PC-9 (cell line): Measurements from ENCODE around the gene FAU. TPM values are rescaled to one million over a fixed set of nuclear protein-coding genes. Genes with fewer than 3 reads are reported as not detected.

Source experiments
- BruUV-seq: library from RNA; stranded (reverse); fragments of 400-500 nt; replicated peaks from 2 replicates; lab custom pipeline; 2021; lab: Mats Ljungman, UMichigan
- CTCF ChIA-PET: fragments of 300-600 bp; sonication (Branson Sonifier 250); formaldehyde crosslinking; loops from one replicate; lab custom pipeline; 2022; ENCODE audit warnings: antibody characterized with exemption; lab: Charles Lee
- POLR2A ChIA-PET: fragments of 300-600 bp; sonication (Branson Sonifier 250); formaldehyde crosslinking; loops from one replicate; lab custom pipeline; 2022; ENCODE audit warnings: antibody characterized with exemption; ENCODE audit not compliant: unreplicated experiment; lab: Charles Lee
- DNase-seq, 2 experiments: peaks; one replicate each; pipeline versions ENCODE4 v3.0.0 to v3.0.0-alpha.2; 2015 to 2022; ENCODE audit warnings: mixed read lengths in 1 of 2
- H2AFZ ChIP-seq: fragments of 200-600 bp; sonication (generic); 2 replicates; pipeline ENCODE4 v1.8.1; 2017; ENCODE audit warnings: antibody characterized with exemption
- H3F3A ChIP-seq: fragments of 200-600 bp; sonication (generic); 2 replicates; pipeline ENCODE4 v1.8.1; 2017; ENCODE audit warnings: antibody characterized with exemption, mild to moderate bottlenecking, low read depth; ENCODE audit not compliant: insufficient read depth
- H3K27ac ChIP-seq: fragments of 200-600 bp; sonication (generic); 2 replicates; pipeline ENCODE4 v1.6.1; 2016; ENCODE audit warnings: mixed run types
- H3K27me3 ChIP-seq: fragments of 200-600 bp; sonication (generic); 2 replicates; pipeline ENCODE4 v1.6.1; 2016; ENCODE audit warnings: low read depth, mixed run types; ENCODE audit not compliant: insufficient read depth
- H3K36me3 ChIP-seq: fragments of 200-600 bp; sonication (generic); 2 replicates; pipeline ENCODE4 v1.6.1; 2016; ENCODE audit warnings: low read depth, mixed run types
- H3K4me1 ChIP-seq: fragments of 200-600 bp; sonication (generic); replicated peaks from 2 replicates; pipeline ENCODE4 v1.6.1; 2016; ENCODE audit warnings: mixed run types; ENCODE audit not compliant: insufficient read depth
- H3K4me2 ChIP-seq: fragments of 200-600 bp; sonication (generic); 2 replicates; pipeline ENCODE4 v1.6.1; 2017; ENCODE audit warnings: mixed run types
- H3K4me3 ChIP-seq: fragments of 200-600 bp; sonication (generic); 2 replicates; pipeline ENCODE4 v1.6.1; 2016; ENCODE audit warnings: mixed run types
- H3K79me2 ChIP-seq: fragments of 200-600 bp; sonication (generic); 2 replicates; pipeline ENCODE4 v1.6.1; 2017; ENCODE audit warnings: low read depth, mixed run types
- H3K9me2 ChIP-seq: fragments of 200-600 bp; sonication (generic); 2 replicates; pipeline ENCODE4 v1.8.1; 2017; ENCODE audit warnings: mild to moderate bottlenecking; ENCODE audit not compliant: insufficient read depth
- H3K9me3 ChIP-seq: fragments of 200-600 bp; sonication (generic); 2 replicates; pipeline ENCODE4 v1.8.1; 2016; ENCODE audit warnings: low read depth; ENCODE audit not compliant: insufficient read depth
- H4K20me1 ChIP-seq: fragments of 200-600 bp; sonication (generic); 2 replicates; pipeline ENCODE4 v1.8.1; 2017; ENCODE audit not compliant: insufficient read depth
- CTCF ChIP-seq: fragments of 200-600 bp; sonication (generic); conservative IDR thresholded peaks from 2 replicates; pipeline ENCODE4 v1.6.1; 2017; ENCODE audit warnings: mixed run types, antibody characterized with exemption, mild to moderate bottlenecking, moderate library complexity
- EZH2 ChIP-seq: fragments of 200-600 bp; sonication (generic); IDR thresholded peaks from 2 replicates; pipeline ENCODE4 v1.8.0; 2017; ENCODE audit warnings: antibody characterized with exemption, low read depth
- intact Hi-C: fragments of 100-400 bp; cut with micrococcal nuclease; formaldehyde crosslinking; loops from one replicate; pipeline ENCODE4 v1.10.0; 2022; ENCODE audit not compliant: unreplicated experiment
- total RNA-seq: library from RNA; stranded (reverse); gene quantifications from 2 replicates; pipeline ENCODE4 v1.2.3, GENCODE V29; 2021

The FAU gene
- total RNA-seq, 1 experiment from 2014 or later = 973 TPM

- H3K27ac ChIP-seq = no peak overlapping the region
- H3K27me3 ChIP-seq = no peaks in the 10 kb centered on the region
- no TSS peak for BruUV-seq
- H3K36me3 ChIP-seq = peaks cover 13% of the 10 kb centered on the region
- peaks cover 29% of the 10 kb centered on the region for H3K79me2 ChIP-seq
- ChIA-PET CTCF (no interaction called here), POLR2A (no interaction called here)
- intact Hi-C loops = no loop called here
- peaks cover 21% of the 10 kb centered on the region; the same call in 1 of the 2 replicates for H3F3A ChIP-seq
- no peak overlapping the region for H3K4me3 ChIP-seq
- H3K4me1 ChIP-seq = peaks cover 13% of the 10 kb centered on the region
- H3K4me2 ChIP-seq = no peak overlapping the region
- DNase-seq = no peak
- H4K20me1 ChIP-seq = no peaks in the 10 kb centered on the region
- TF ChIP-seq EZH2 (no peak), CTCF (no peak)
- H3K9me3 ChIP-seq = no peaks in the 10 kb centered on the region
- no peaks in the 10 kb centered on the region for H3K9me2 ChIP-seq
- no peak overlapping the region for H2AFZ ChIP-seq
These were observed 34.1 kb downstream of the FAU start for GRCh38 chr11:65087827-65088226.

GRCh38 chr11:65087216-65087615, 34.7 kb downstream of the FAU start:
- BruUV-seq = no TSS peak
- ChIA-PET POLR2A (no interaction called here), CTCF (no interaction called here)
- H3K9me3 ChIP-seq = no peaks in the 10 kb centered on the region
- H2AFZ ChIP-seq = no peak overlapping the region
- TF ChIP-seq EZH2 (no peak), CTCF (no peak)
- no peak overlapping the region for H3K4me2 ChIP-seq
- intact Hi-C loops = no loop called here
- no peak for DNase-seq
- no peaks in the 10 kb centered on the region for H3K9me2 ChIP-seq
- H3K4me3 ChIP-seq = no peak overlapping the region
- H3K79me2 ChIP-seq = peaks cover 35% of the 10 kb centered on the region
- H3F3A ChIP-seq = peaks cover 18% of the 10 kb centered on the region; the same call in 1 of the 2 replicates
- no peaks in the 10 kb centered on the region for H3K27me3 ChIP-seq
- peaks cover 17% of the 10 kb centered on the region for H3K4me1 ChIP-seq
- H3K27ac ChIP-seq = no peak overlapping the region
- peaks cover 13% of the 10 kb centered on the region for H3K36me3 ChIP-seq
- no peaks in the 10 kb centered on the region for H4K20me1 ChIP-seq

DNA sequence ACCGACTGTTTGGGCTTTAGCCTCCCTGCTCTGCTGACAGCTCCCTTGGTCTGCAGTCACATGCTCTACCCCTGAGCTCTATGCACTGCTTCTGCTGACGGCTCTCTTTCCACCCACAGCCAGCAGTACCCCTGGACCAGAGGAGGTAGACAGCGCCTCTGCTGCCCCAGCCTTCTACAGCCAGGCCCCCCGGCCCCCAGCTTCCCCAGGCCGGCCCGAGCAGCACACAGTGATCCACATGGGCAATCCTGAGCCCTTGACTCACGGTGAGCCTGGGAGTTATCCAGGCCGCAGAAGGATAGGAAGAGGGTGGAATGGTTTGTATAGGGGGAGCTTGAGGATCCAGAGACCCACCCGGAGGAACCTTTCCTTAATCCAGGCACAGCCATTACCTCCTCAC, 35.1 kb downstream of the FAU start:
- no peak for DNase-seq
- H3K27ac ChIP-seq = no peak overlapping the region
- POLR2A ChIA-PET = interaction anchor here (0.6 kb wide), 1 partner anchor 71 kb away, joined by 5 read pairs; no protein-coding TSS in a partner anchor
- H3K9me3 ChIP-seq = no peaks in the 10 kb centered on the region
- no peaks in the 10 kb centered on the region for H4K20me1 ChIP-seq
- TF ChIP-seq CTCF (no peak), EZH2 (no peak)
- H3K9me2 ChIP-seq = no peaks in the 10 kb centered on the region
- peaks cover 13% of the 10 kb centered on the region for H3K36me3 ChIP-seq
- H3K4me1 ChIP-seq = peaks cover 17% of the 10 kb centered on the region
- intact Hi-C loops = no loop called here
- no peak overlapping the region for H3K4me3 ChIP-seq
- H2AFZ ChIP-seq = no peak overlapping the region
- CTCF ChIA-PET = no interaction called here
- peaks cover 39% of the 10 kb centered on the region for H3K79me2 ChIP-seq
- no peak overlapping the region for H3K4me2 ChIP-seq
- H3F3A ChIP-seq = peaks cover 18% of the 10 kb centered on the region; the same call in 1 of the 2 replicates
- H3K27me3 ChIP-seq = no peaks in the 10 kb centered on the region
- no TSS peak for BruUV-seq
